B cell (primary cell): ENCODE measurements around the gene XXYLT1. TPM values are rescaled to one million over a fixed set of nuclear protein-coding genes. Genes with fewer than 3 reads are reported as not detected.

Experiments used
- ATAC-seq: fragments of 200-7000 bp; cut with Tn5 transposase; one replicate; pipeline ENCODE4 v1.10.0; 2021; ENCODE audit warnings: low read depth, mild to moderate bottlenecking, moderate number of reproducible peaks, moderate library complexity
- CTCF ChIA-PET: fragments of 350-600 bp; sonication (Branson Sonifier 250); formaldehyde crosslinking; loops from one replicate; lab custom pipeline; 2021; ENCODE audit warnings: antibody characterized with exemption, inconsistent platforms; lab: Charles Lee
- POLR2A ChIA-PET: fragments of 350-600 bp; sonication (Branson Sonifier 250); formaldehyde crosslinking; loops from one replicate; lab custom pipeline; 2021; ENCODE audit warnings: antibody characterized with exemption; lab: Charles Lee
- DNase-seq: peaks from one replicate; pipeline ENCODE4 v3.0.0; 2013
- H2AFZ ChIP-seq: 2 replicates; pipeline ENCODE4 v1.6.1; 2012; ENCODE audit warnings: mild to moderate bottlenecking, low read depth, low read length; ENCODE audit not compliant: insufficient read depth, poor library complexity, severe bottlenecking
- H3K27ac ChIP-seq, 2 donors: 1 replicate in 1 of 2; 2 replicates in 1 of 2; pipeline ENCODE4 v1.5.1; 2012 to 2013; ENCODE audit warnings: low read length in 2 of 2, mild to moderate bottlenecking in 2 of 2, moderate library complexity in 1 of 2
- H3K27me3 ChIP-seq, 4 experiments: fragments of 200-600 bp in 1 of 4; sonication (generic) in 1 of 4; replicated peaks in 1 of 4; 1 replicate in 2 of 4; 2 replicates in 2 of 4; pipeline versions ENCODE4 v1.6.1 to v1.7.0; 2013 to 2016; ENCODE audit warnings: low read length in 3 of 4, mild to moderate bottlenecking in 2 of 4, mixed read lengths in 1 of 4, moderate library complexity in 1 of 4; ENCODE audit not compliant: insufficient read depth in 4 of 4, control insufficient read depth in 3 of 4; ENCODE audit errors: control extremely low read depth in 1 of 4
- H3K36me3 ChIP-seq, 2 experiments: replicated peaks in 1 of 2; 1 replicate in 1 of 2; 2 replicates in 1 of 2; pipeline versions ENCODE4 v1.6.1 to v1.7.1; 2013; ENCODE audit warnings: low read length in 1 of 2; ENCODE audit not compliant: insufficient read depth in 2 of 2, control insufficient read depth in 1 of 2; ENCODE audit errors: control extremely low read depth in 1 of 2, extremely low read depth in 1 of 2
- H3K4me1 ChIP-seq, 2 donors: fragments of 200-600 bp in 1 of 2; sonication (generic) in 1 of 2; 1 replicate in 1 of 2; 2 replicates in 1 of 2; pipeline versions ENCODE4 v1.5.1 to v1.6.1; 2013 to 2017; ENCODE audit warnings: low read length in 2 of 2; ENCODE audit not compliant: control insufficient read depth in 2 of 2, insufficient read depth in 2 of 2
- H3K4me2 ChIP-seq: replicated peaks from 2 replicates; pipeline ENCODE3; 2012; ENCODE audit warnings: mild to moderate bottlenecking, low read depth, low read length; ENCODE audit not compliant: poor library complexity, severe bottlenecking
- H3K4me3 ChIP-seq, 5 experiments: fragments of 200-600 bp in 1 of 5; sonication (generic) in 1 of 5; 1 replicate in 3 of 5; 2 replicates in 2 of 5; pipeline versions ENCODE4 v1.5.1 to v1.7.0; 2011 to 2016; ENCODE audit warnings: low read length in 4 of 5, mild to moderate bottlenecking in 4 of 5, low read depth in 2 of 5, control low read depth in 1 of 5, moderate library complexity in 1 of 5; ENCODE audit not compliant: insufficient read depth in 1 of 5; ENCODE audit errors: control extremely low read depth in 1 of 5, extremely low read depth in 1 of 5
- H3K79me2 ChIP-seq: fragments of 200-600 bp; sonication (generic); one replicate; pipeline ENCODE4 v1.6.0; 2016; ENCODE audit warnings: low read length; ENCODE audit not compliant: control insufficient read depth, insufficient read depth
- H3K9ac ChIP-seq: fragments of 200-600 bp; sonication (generic); 2 replicates; pipeline ENCODE4 v1.6.1; 2017; ENCODE audit warnings: mild to moderate bottlenecking, low read length, moderate library complexity
- H3K9me3 ChIP-seq, 3 donors: one replicate each; pipeline versions ENCODE4 v1.6.1 to v1.7.1; 2013; ENCODE audit warnings: low read length in 2 of 3; ENCODE audit not compliant: control insufficient read depth in 2 of 3, insufficient read depth in 1 of 3; ENCODE audit errors: control extremely low read depth in 1 of 3
- H4K20me1 ChIP-seq: 2 replicates; pipeline ENCODE4 v1.6.0; 2012; ENCODE audit warnings: mild to moderate bottlenecking, low read length; ENCODE audit not compliant: insufficient read depth, control insufficient read depth, poor library complexity, severe bottlenecking
- H3K27ac Mint-ChIP-seq: one replicate; pipeline ENCODE4 v1.8.0; 2021; ENCODE audit warnings: mixed read lengths
- H3K27me3 Mint-ChIP-seq: one replicate; pipeline ENCODE4 v1.8.0; 2021; ENCODE audit warnings: mixed read lengths
- H3K4me1 Mint-ChIP-seq: one replicate; pipeline ENCODE4 v1.8.0; 2021; ENCODE audit warnings: mixed read lengths
- H3K4me3 Mint-ChIP-seq: one replicate; pipeline ENCODE4 v1.8.0; 2021; ENCODE audit warnings: mixed read lengths
- H3K9me3 Mint-ChIP-seq: one replicate; pipeline ENCODE4 v1.8.0; 2022; ENCODE audit warnings: mixed read lengths; ENCODE audit not compliant: insufficient read depth
- EZH2 ChIP-seq: IDR thresholded peaks from 2 replicates; pipeline ENCODE4 v1.6.1; 2012; ENCODE audit warnings: borderline replicate concordance, low read depth, mild to moderate bottlenecking, moderate library complexity, low read length; ENCODE audit not compliant: insufficient read depth, poor library complexity, severe bottlenecking
- WGBS: methylation state at CpG from one replicate; pipeline ENCODE4 v1.1.5; 2013; ENCODE audit warnings: missing lambda C conversion rate; ENCODE audit not compliant: insufficient coverage; 5-methylcytosine and 5-hydroxymethylcytosine counted together
- intact Hi-C: fragments of 100-400 bp; cut with micrococcal nuclease; formaldehyde crosslinking; loops from one replicate; pipeline ENCODE4 v1.10.0; 2022
- polyA plus RNA-seq: library from polyadenylated mRNA; depleted of rRNA; stranded (reverse); fragments of >200 nt; gene quantifications from 2 replicates; pipeline ENCODE4 v1.2.3, GENCODE V29; 2012
- total RNA-seq, 2 donors: library from RNA; stranded (reverse); fragments of 120-200 nt in 1 of 2; gene quantifications; 1 replicate in 1 of 2; 2 replicates in 1 of 2; pipeline versions ENCODE4 v1.2.3 to v1.2.4, GENCODE V29; 2013 to 2022
- TF ChIP-seq, protein P1 (sequence below): fragments of 200-600 bp; IDR thresholded peaks from one replicate; pipeline ENCODE4 v1.8.0; 2022; ENCODE audit warnings: antibody characterized with exemption, mild to moderate bottlenecking

XXYLT1 gene
- total and polyA plus RNA-seq, 2 donors (not counting 1 experiment from before 2014, with no cell fraction given): 2.6 to 11.2 TPM

DNA sequence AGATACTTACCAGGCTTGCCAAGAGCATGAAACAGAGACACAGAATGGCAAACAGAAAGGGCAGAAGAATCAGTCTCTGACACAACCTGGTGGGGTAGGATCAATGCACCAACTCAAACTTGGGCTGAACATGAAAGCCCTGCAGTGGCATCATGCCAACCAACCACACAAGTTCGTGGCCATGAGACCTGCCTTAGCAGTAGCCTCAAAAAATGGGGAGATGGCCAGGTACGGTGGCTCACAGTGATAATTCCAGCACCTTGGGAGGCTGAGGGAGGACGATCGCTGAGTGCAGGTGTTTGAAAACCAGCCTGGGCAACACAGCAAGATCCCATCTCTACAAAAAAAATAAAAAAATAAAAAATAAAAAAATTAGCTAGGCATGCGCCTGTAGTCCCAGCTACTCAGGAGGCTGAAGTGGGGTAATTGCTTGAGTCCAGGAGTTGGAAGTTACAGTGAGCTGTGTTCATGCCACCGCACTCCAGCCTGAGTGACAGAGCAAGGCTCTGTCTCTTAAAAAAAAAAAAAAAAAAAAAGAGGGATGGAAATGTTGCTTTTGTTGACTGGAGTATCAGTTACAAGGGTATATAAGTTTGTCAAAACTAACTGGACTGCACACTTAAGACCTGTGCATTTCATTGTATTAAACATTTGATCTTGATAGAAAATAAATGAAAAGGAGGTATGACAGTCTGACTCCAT is 93.4 kb downstream of the XXYLT1 start:
- POLR2A ChIA-PET: interaction anchor here (0.7 kb wide), 1 partner anchor 23 kb away, joined by 7 read pairs; no protein-coding TSS in a partner anchor
- H3K4me3 Mint-ChIP-seq: no peak overlapping the region
- intact Hi-C loops: no loop called here
- peaks cover 4% of the 10 kb centered on the region for H3K4me1 Mint-ChIP-seq
- H3K27ac Mint-ChIP-seq: no peak overlapping the region
- H3K4me2 ChIP-seq: no peak overlapping the region
- H3K27ac ChIP-seq: no peak overlapping the region
- H3K9me3 Mint-ChIP-seq: no peaks in the 10 kb centered on the region
- 100% methylated on average over 1 of the region's 6 CpGs for WGBS
- H3K79me2 ChIP-seq: no peaks in the 10 kb centered on the region
- H2AFZ ChIP-seq: no peak overlapping the region
- H3K27me3 ChIP-seq: no peaks in the 10 kb centered on the region
- H3K27me3 Mint-ChIP-seq: peaks cover 6% of the 10 kb centered on the region
- no peak for TF ChIP-seq EZH2
- TF ChIP-seq, protein P1, sequence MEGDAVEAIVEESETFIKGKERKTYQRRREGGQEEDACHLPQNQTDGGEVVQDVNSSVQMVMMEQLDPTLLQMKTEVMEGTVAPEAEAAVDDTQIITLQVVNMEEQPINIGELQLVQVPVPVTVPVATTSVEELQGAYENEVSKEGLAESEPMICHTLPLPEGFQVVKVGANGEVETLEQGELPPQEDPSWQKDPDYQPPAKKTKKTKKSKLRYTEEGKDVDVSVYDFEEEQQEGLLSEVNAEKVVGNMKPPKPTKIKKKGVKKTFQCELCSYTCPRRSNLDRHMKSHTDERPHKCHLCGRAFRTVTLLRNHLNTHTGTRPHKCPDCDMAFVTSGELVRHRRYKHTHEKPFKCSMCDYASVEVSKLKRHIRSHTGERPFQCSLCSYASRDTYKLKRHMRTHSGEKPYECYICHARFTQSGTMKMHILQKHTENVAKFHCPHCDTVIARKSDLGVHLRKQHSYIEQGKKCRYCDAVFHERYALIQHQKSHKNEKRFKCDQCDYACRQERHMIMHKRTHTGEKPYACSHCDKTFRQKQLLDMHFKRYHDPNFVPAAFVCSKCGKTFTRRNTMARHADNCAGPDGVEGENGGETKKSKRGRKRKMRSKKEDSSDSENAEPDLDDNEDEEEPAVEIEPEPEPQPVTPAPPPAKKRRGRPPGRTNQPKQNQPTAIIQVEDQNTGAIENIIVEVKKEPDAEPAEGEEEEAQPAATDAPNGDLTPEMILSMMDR: no peak
- no peak for DNase-seq
- H3K4me3 ChIP-seq: no peak overlapping the region
- no peak for ATAC-seq
- CTCF ChIA-PET: no interaction called here
- H3K9ac ChIP-seq: no peak overlapping the region
- H3K4me1 ChIP-seq: no peaks in the 10 kb centered on the region
- H3K9me3 ChIP-seq: no peaks in the 10 kb centered on the region
- no peaks in the 10 kb centered on the region for H4K20me1 ChIP-seq
- H3K36me3 ChIP-seq: no peaks in the 10 kb centered on the region

DNA sequence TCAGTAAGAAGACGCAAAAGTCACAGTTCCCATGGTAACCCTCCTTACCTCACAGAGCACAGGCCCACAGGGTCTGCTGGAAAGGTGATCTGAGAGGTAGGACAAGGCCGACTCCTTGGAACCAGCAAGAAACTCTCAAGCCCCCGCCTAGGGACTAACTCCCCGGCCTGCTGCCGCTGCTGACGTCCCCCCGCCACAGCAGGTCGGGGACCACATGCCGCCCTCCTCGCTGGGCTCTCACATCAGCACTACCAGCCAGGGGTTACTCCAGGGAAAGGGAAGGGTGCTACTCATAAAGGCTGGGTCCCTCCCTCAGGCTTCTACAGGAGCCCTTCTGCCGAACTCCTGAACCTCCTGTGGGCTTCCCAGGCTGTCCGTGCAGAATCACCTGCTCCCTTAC is 94.2 kb downstream of the XXYLT1 start:
- no peak for ATAC-seq
- H3K4me2 ChIP-seq: no peak overlapping the region
- H3K36me3 ChIP-seq: no peaks in the 10 kb centered on the region
- no peaks in the 10 kb centered on the region for H4K20me1 ChIP-seq
- Mint-ChIP-seq H3K4me1 (peaks cover 8% of the 10 kb centered on the region), H3K9me3 (no peaks in the 10 kb centered on the region), H3K27ac (no peak overlapping the region), H3K27me3 (peaks cover 10% of the 10 kb centered on the region), H3K4me3 (no peak overlapping the region)
- H3K4me1 ChIP-seq: peaks cover 2 to 5% of the 10 kb centered on the region in 2 donors
- ChIA-PET CTCF (no interaction called here), POLR2A (no interaction called here)
- WGBS: 100% methylated on average over 10 of the region's 12 CpGs
- intact Hi-C loops: no loop called here
- TF ChIP-seq, protein P1: no peak
- no peak for TF ChIP-seq EZH2
- no peak overlapping the region for H3K27ac ChIP-seq
- no peaks in the 10 kb centered on the region for H3K27me3 ChIP-seq
- no peak overlapping the region for H2AFZ ChIP-seq
- H3K79me2 ChIP-seq: no peaks in the 10 kb centered on the region
- no peak overlapping the region for H3K9ac ChIP-seq
- DNase-seq: no peak
- no peaks in the 10 kb centered on the region for H3K9me3 ChIP-seq
- H3K4me3 ChIP-seq: no peak overlapping the region
